K562 (cell line): ENCODE measurements around the gene KASH5. TPM values are rescaled to one million over a fixed set of nuclear protein-coding genes. Genes with fewer than 3 reads are reported as not detected.

Experiments
- CCAR2 ChIP-seq: fragments of 200-400 bp; formaldehyde crosslinking; IDR thresholded peaks from 2 replicates; pipeline ENCODE4 v1.6.1; 2017; ENCODE audit warnings: mild to moderate bottlenecking, low read depth, low read length
- DPF2 ChIP-seq: fragments of 450-650 bp; IDR thresholded peaks from 2 replicates; pipeline ENCODE4 v1.6.1; 2016
- GABPA ChIP-seq: fragments of 200-800 bp; sonication (Bioruptor generic); conservative IDR thresholded peaks from 2 replicates; pipeline ENCODE4 v1.6.1; 2016; ENCODE audit warnings: low read depth, missing genetic modification characterization, missing compliant biosample characterization
- POLR2A ChIP-seq: fragments of 450-650 bp; conservative IDR thresholded peaks from 2 replicates; pipeline ENCODE4 v1.6.1; 2016
- TRIM28 ChIP-seq: fragments of 450-650 bp; IDR thresholded peaks from 2 replicates; pipeline ENCODE4 v1.6.1; 2017
- YBX1 ChIP-seq: fragments of 450-650 bp; IDR thresholded peaks from 2 replicates; pipeline ENCODE4 v1.7.1; 2016; ENCODE audit warnings: mild to moderate bottlenecking
- ZFP30 ChIP-seq: fragments of 250-450 bp; sonication (Bioruptor Pico); IDR thresholded peaks from 2 replicates; pipeline ENCODE4 v1.8.0; 2022; ENCODE audit warnings: moderate library complexity, mild to moderate bottlenecking, inconsistent platforms, borderline replicate concordance
- ZNF561 ChIP-seq: fragments of 450-650 bp; formaldehyde crosslinking; conservative IDR thresholded peaks from 2 replicates; pipeline ENCODE4 v1.4.0; 2020; ENCODE audit warnings: mild to moderate bottlenecking, moderate library complexity
- polyA plus RNA-seq, 8 experiments: library from polyadenylated mRNA; depleted of rRNA in 4 of 8; stranded (reverse) in 5 of 8; unstranded in 3 of 8; fragments of >200 nt; fragmentation: Nextera tagmentation in 2 of 8; fragmentation: Illumina TruSeq in 1 of 8; extraction: Ambion mirVana in 2 of 8; extraction: Trizol in 1 of 8; gene quantifications; 2 replicates each; pipeline versions ENCODE4 v1.2.1 to v1.2.3, GENCODE V29; 2011 to 2014; ENCODE audit warnings: inconsistent platforms in 1 of 8, missing spikeins in 1 of 8
- total RNA-seq, 7 experiments: library from RNA; depleted of rRNA in 6 of 7; stranded (reverse); fragments of >200 nt in 6 of 7; fragmentation: Illumina TruSeq in 2 of 7; extraction: Trizol in 2 of 7; gene quantifications; 2 replicates each; pipeline versions ENCODE4 v1.2.1 to v1.2.3, GENCODE V29; 2011 to 2021; ENCODE audit warnings: low replicate concordance in 1 of 7
- TF ChIP-seq, protein P1 (sequence below), 2 experiments: fragments of 450-650 bp; IDR thresholded peaks; 2 replicates each; pipeline ENCODE4 v1.6.1; 2018; ENCODE audit warnings: mild to moderate bottlenecking in 2 of 2, low read depth in 1 of 2; ENCODE audit not compliant: partially characterized antibody in 2 of 2
- TF ChIP-seq, protein P2 (sequence below): sonication (generic); formaldehyde crosslinking; IDR thresholded peaks from 2 replicates; pipeline ENCODE4 v1.8.0; 2022; ENCODE audit warnings: mild to moderate bottlenecking, missing genetic modification reagents
- TF ChIP-seq, protein P3 (sequence below), 2 experiments: fragments of 450-650 bp; IDR thresholded peaks; 2 replicates each; pipeline ENCODE4 v1.6.1; 2016
- TF ChIP-seq, protein P4 (sequence below), 3 experiments: fragments of 200-800 bp in 1 of 3; fragments of 250-450 bp in 1 of 3; fragments of 450-650 bp in 1 of 3; sonication (Bioruptor Pico) in 1 of 3; sonication (Bioruptor generic) in 1 of 3; formaldehyde crosslinking in 1 of 3; IDR thresholded peaks; 2 replicates each; pipeline versions ENCODE4 v1.6.1 to v1.8.0; 2016 to 2022; ENCODE audit warnings: mild to moderate bottlenecking in 2 of 3, missing genetic modification characterization in 2 of 3, missing compliant biosample characterization in 1 of 3, moderate library complexity in 1 of 3
- TF ChIP-seq, protein P5 (sequence below): fragments of 450-650 bp; IDR thresholded peaks from 2 replicates; pipeline ENCODE4 v1.6.1; 2016; ENCODE audit warnings: borderline replicate concordance
- TF ChIP-seq, protein P6 (sequence below): fragments of 250-450 bp; sonication (Bioruptor Pico); IDR thresholded peaks from 2 replicates; pipeline ENCODE4 v1.5.0; 2020; ENCODE audit warnings: mild to moderate bottlenecking

The KASH5 gene
- total and polyA plus RNA-seq, 9 of the 15 experiments (the other 6 are each of a cell fraction or from before 2014, with no cell fraction given): 0.07 to 0.84 (median 0.34) TPM; not detected in 1

DNA sequence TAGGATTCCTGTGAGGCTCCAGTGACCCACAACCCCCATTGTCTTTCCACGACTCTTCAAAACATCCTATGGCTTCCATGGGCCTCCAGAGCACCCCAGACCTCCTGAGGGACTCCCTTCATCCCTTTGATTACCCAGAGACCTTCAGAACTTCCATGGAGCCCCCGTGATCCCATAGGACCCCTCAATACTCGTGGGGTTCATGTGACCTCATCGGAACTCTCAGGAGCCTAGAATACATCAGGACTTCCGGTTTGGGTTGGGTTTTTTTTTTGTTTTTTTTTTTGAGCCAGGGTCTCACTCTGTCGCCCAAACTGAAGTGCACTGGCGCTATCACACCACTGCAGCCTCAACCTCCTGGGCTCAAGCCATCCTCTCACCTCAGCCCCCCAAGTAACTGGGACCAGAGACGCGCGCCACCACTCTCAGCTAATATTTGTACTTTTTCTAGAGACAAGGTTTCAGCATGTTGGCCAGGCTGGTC lies 65.8 kb downstream of the KASH5 start (continued):
- TF ChIP-seq, protein P1, sequence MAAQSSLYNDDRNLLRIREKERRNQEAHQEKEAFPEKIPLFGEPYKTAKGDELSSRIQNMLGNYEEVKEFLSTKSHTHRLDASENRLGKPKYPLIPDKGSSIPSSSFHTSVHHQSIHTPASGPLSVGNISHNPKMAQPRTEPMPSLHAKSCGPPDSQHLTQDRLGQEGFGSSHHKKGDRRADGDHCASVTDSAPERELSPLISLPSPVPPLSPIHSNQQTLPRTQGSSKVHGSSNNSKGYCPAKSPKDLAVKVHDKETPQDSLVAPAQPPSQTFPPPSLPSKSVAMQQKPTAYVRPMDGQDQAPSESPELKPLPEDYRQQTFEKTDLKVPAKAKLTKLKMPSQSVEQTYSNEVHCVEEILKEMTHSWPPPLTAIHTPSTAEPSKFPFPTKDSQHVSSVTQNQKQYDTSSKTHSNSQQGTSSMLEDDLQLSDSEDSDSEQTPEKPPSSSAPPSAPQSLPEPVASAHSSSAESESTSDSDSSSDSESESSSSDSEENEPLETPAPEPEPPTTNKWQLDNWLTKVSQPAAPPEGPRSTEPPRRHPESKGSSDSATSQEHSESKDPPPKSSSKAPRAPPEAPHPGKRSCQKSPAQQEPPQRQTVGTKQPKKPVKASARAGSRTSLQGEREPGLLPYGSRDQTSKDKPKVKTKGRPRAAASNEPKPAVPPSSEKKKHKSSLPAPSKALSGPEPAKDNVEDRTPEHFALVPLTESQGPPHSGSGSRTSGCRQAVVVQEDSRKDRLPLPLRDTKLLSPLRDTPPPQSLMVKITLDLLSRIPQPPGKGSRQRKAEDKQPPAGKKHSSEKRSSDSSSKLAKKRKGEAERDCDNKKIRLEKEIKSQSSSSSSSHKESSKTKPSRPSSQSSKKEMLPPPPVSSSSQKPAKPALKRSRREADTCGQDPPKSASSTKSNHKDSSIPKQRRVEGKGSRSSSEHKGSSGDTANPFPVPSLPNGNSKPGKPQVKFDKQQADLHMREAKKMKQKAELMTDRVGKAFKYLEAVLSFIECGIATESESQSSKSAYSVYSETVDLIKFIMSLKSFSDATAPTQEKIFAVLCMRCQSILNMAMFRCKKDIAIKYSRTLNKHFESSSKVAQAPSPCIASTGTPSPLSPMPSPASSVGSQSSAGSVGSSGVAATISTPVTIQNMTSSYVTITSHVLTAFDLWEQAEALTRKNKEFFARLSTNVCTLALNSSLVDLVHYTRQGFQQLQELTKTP (IDR thresholded peaks at IDR 0.05; ENCODE audit: low read depth in 1 of 2, partially characterized antibody in 2 of 2): no peak
- TF ChIP-seq, protein P2, sequence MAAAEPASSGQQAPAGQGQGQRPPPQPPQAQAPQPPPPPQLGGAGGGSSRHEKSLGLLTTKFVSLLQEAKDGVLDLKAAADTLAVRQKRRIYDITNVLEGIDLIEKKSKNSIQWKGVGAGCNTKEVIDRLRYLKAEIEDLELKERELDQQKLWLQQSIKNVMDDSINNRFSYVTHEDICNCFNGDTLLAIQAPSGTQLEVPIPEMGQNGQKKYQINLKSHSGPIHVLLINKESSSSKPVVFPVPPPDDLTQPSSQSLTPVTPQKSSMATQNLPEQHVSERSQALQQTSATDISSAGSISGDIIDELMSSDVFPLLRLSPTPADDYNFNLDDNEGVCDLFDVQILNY (CRISPR knock-in tag): no peak
- TF ChIP-seq ZNF561 (CRISPR knock-in tag) (no peak), CCAR2 (no peak), GABPA (tag) (peak; percentile 76), DPF2 (peak; percentile 52), POLR2A (peak; percentile 22), ZFP30 (CRISPR knock-in tag) (no peak), YBX1 (no peak), TRIM28 (no peak; the same call in 1 of the 2 replicates)
- TF ChIP-seq, protein P3, sequence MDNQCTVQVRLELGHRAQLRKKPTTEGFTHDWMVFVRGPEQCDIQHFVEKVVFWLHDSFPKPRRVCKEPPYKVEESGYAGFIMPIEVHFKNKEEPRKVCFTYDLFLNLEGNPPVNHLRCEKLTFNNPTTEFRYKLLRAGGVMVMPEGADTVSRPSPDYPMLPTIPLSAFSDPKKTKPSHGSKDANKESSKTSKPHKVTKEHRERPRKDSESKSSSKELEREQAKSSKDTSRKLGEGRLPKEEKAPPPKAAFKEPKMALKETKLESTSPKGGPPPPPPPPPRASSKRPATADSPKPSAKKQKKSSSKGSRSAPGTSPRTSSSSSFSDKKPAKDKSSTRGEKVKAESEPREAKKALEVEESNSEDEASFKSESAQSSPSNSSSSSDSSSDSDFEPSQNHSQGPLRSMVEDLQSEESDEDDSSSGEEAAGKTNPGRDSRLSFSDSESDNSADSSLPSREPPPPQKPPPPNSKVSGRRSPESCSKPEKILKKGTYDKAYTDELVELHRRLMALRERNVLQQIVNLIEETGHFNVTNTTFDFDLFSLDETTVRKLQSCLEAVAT (IDR thresholded peaks at IDR 0.05): 0 out of 4 replicates have a peak, but pooled peaks of 1 of the 2 experiments have one; percentile 14
- TF ChIP-seq, protein P4, sequence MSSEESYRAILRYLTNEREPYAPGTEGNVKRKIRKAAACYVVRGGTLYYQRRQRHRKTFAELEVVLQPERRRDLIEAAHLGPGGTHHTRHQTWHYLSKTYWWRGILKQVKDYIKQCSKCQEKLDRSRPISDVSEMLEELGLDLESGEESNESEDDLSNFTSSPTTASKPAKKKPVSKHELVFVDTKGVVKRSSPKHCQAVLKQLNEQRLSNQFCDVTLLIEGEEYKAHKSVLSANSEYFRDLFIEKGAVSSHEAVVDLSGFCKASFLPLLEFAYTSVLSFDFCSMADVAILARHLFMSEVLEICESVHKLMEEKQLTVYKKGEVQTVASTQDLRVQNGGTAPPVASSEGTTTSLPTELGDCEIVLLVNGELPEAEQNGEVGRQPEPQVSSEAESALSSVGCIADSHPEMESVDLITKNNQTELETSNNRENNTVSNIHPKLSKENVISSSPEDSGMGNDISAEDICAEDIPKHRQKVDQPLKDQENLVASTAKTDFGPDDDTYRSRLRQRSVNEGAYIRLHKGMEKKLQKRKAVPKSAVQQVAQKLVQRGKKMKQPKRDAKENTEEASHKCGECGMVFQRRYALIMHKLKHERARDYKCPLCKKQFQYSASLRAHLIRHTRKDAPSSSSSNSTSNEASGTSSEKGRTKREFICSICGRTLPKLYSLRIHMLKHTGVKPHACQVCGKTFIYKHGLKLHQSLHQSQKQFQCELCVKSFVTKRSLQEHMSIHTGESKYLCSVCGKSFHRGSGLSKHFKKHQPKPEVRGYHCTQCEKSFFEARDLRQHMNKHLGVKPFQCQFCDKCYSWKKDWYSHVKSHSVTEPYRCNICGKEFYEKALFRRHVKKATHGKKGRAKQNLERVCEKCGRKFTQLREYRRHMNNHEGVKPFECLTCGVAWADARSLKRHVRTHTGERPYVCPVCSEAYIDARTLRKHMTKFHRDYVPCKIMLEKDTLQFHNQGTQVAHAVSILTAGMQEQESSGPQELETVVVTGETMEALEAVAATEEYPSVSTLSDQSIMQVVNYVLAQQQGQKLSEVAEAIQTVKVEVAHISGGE (CRISPR knock-in tag; IDR thresholded peaks at IDR 0.05): no peak; a peak in 1 of 6 replicates
- TF ChIP-seq, protein P5, sequence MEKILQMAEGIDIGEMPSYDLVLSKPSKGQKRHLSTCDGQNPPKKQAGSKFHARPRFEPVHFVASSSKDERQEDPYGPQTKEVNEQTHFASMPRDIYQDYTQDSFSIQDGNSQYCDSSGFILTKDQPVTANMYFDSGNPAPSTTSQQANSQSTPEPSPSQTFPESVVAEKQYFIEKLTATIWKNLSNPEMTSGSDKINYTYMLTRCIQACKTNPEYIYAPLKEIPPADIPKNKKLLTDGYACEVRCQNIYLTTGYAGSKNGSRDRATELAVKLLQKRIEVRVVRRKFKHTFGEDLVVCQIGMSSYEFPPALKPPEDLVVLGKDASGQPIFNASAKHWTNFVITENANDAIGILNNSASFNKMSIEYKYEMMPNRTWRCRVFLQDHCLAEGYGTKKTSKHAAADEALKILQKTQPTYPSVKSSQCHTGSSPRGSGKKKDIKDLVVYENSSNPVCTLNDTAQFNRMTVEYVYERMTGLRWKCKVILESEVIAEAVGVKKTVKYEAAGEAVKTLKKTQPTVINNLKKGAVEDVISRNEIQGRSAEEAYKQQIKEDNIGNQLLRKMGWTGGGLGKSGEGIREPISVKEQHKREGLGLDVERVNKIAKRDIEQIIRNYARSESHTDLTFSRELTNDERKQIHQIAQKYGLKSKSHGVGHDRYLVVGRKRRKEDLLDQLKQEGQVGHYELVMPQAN: 0 out of 2 replicates have a peak, but pooled peaks have one; percentile 60
- TF ChIP-seq, protein P6, sequence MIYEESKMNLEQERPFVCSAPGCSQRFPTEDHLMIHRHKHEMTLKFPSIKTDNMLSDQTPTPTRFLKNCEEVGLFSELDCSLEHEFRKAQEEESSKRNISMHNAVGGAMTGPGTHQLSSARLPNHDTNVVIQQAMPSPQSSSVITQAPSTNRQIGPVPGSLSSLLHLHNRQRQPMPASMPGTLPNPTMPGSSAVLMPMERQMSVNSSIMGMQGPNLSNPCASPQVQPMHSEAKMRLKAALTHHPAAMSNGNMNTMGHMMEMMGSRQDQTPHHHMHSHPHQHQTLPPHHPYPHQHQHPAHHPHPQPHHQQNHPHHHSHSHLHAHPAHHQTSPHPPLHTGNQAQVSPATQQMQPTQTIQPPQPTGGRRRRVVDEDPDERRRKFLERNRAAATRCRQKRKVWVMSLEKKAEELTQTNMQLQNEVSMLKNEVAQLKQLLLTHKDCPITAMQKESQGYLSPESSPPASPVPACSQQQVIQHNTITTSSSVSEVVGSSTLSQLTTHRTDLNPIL (CRISPR knock-in tag): no peak
